Liver (tissue), 9 donors: ENCODE data around the gene SDHAF4. TPM values are rescaled to one million over a fixed set of nuclear protein-coding genes. Genes with fewer than 3 reads are reported as not detected.
"Not testable (repeated sequence)": the region's sequence is repeated elsewhere in the genome, so short reads cannot be mapped to it uniquely, and the experiment has no call there.

Source experiments
- DNase-seq: peaks from one replicate; pipeline ENCODE4 v3.0.0-alpha.2; 2017; ENCODE audit warnings: low spot score
- H3K27ac ChIP-seq, 2 donors: one replicate each; pipeline ENCODE4 v1.7.0; 2013; ENCODE audit warnings: inconsistent platforms in 2 of 2, low read length in 2 of 2, control low read depth in 1 of 2, low read depth in 1 of 2, mild to moderate bottlenecking in 1 of 2
- H3K27me3 ChIP-seq, 4 donors: one replicate each; pipeline versions ENCODE4 v1.6.1 to v1.7.0; 2013; ENCODE audit warnings: low read length in 3 of 4, inconsistent platforms in 1 of 4, mild to moderate bottlenecking in 1 of 4, moderate library complexity in 1 of 4; ENCODE audit not compliant: control insufficient read depth in 4 of 4, insufficient read depth in 4 of 4
- H3K36me3 ChIP-seq, 4 donors: one replicate each; pipeline versions ENCODE4 v1.6.1 to v1.7.0; 2013; ENCODE audit warnings: low read length in 3 of 4, mild to moderate bottlenecking in 3 of 4, low read depth in 1 of 4, moderate library complexity in 1 of 4; ENCODE audit not compliant: control insufficient read depth in 4 of 4, insufficient read depth in 3 of 4
- H3K4me1 ChIP-seq, 4 donors: one replicate each; pipeline versions ENCODE4 v1.6.1 to v1.7.0; 2013; ENCODE audit warnings: low read length in 3 of 4, mild to moderate bottlenecking in 3 of 4, moderate library complexity in 1 of 4; ENCODE audit not compliant: control insufficient read depth in 4 of 4, insufficient read depth in 4 of 4
- H3K4me3 ChIP-seq, 3 donors: one replicate each; pipeline versions ENCODE4 v1.6.1 to v1.7.0; 2013; ENCODE audit warnings: low read length in 3 of 3, control low read depth in 1 of 3, low read depth in 1 of 3, mild to moderate bottlenecking in 1 of 3
- H3K9ac ChIP-seq, 2 donors: one replicate each; pipeline ENCODE4 v1.7.0; 2013; ENCODE audit warnings: low read length in 2 of 2, mild to moderate bottlenecking in 2 of 2, moderate library complexity in 2 of 2, control low read depth in 1 of 2, low read depth in 1 of 2
- H3K9me3 ChIP-seq, 4 donors: one replicate each; pipeline versions ENCODE4 v1.6.1 to v1.7.0; 2013; ENCODE audit warnings: low read length in 3 of 4; ENCODE audit not compliant: control insufficient read depth in 4 of 4
- EGR1 ChIP-seq, 2 donors: IDR thresholded peaks; 2 replicates each; pipeline ENCODE4 v1.6.1; 2016 to 2018; ENCODE audit warnings: antibody characterized with exemption in 2 of 2, low read depth in 2 of 2
- FOXA1 ChIP-seq: IDR thresholded peaks from 2 replicates; pipeline ENCODE4 v1.6.1; 2016; ENCODE audit warnings: antibody characterized with exemption
- FOXA2 ChIP-seq: IDR thresholded peaks from 2 replicates; pipeline ENCODE4 v1.6.1; 2016; ENCODE audit warnings: antibody characterized with exemption
- GABPA ChIP-seq, 2 donors: IDR thresholded peaks in 1 of 2; conservative IDR thresholded peaks in 1 of 2; 2 replicates each; pipeline ENCODE4 v1.6.1; 2016; ENCODE audit warnings: antibody characterized with exemption in 2 of 2, mild to moderate bottlenecking in 1 of 2, moderate library complexity in 1 of 2
- HNF4A ChIP-seq, 2 donors: conservative IDR thresholded peaks; 2 replicates each; pipeline ENCODE4 v1.6.1; 2016; ENCODE audit warnings: antibody characterized with exemption in 2 of 2, mild to moderate bottlenecking in 2 of 2
- HNF4G ChIP-seq: IDR thresholded peaks from 2 replicates; pipeline ENCODE4 v1.6.1; 2016; ENCODE audit warnings: antibody characterized with exemption
- JUND ChIP-seq, 2 donors: IDR thresholded peaks; 2 replicates each; pipeline ENCODE4 v1.6.1; 2016; ENCODE audit warnings: antibody characterized with exemption in 2 of 2
- NR2F2 ChIP-seq: IDR thresholded peaks from 2 replicates; pipeline ENCODE4 v1.6.1; 2016; ENCODE audit warnings: antibody characterized with exemption
- RAD21 ChIP-seq, 2 donors: IDR thresholded peaks; 2 replicates each; pipeline ENCODE4 v1.6.1; 2016; ENCODE audit warnings: antibody characterized with exemption in 2 of 2, mild to moderate bottlenecking in 2 of 2
- RXRA ChIP-seq, 2 donors: IDR thresholded peaks; 2 replicates each; pipeline ENCODE4 v1.6.1; 2017 to 2018; ENCODE audit warnings: antibody characterized with exemption in 2 of 2, mild to moderate bottlenecking in 1 of 2
- SP1 ChIP-seq: IDR thresholded peaks from 2 replicates; pipeline ENCODE4 v1.6.1; 2018; ENCODE audit warnings: antibody characterized with exemption, mild to moderate bottlenecking
- TAF1 ChIP-seq: conservative IDR thresholded peaks from 2 replicates; pipeline ENCODE4 v1.6.1; 2016; ENCODE audit warnings: antibody characterized with exemption, mild to moderate bottlenecking
- YY1 ChIP-seq: IDR thresholded peaks from 2 replicates; pipeline ENCODE4 v1.6.1; 2016; ENCODE audit warnings: antibody characterized with exemption, mild to moderate bottlenecking
- WGBS: extraction: QIAGEN DNeasy Blood & Tissue Kit; methylation state at CpG from one replicate; pipeline ENCODE4 v1.1.7; 2013; 5-methylcytosine and 5-hydroxymethylcytosine counted together
- polyA plus RNA-seq, 2 donors: library from polyadenylated mRNA; stranded (reverse) in 1 of 2; unstranded in 1 of 2; fragments of 200-250 nt in 1 of 2; fragments of >200 nt in 1 of 2; fragmentation: Nextera tagmentation in 1 of 2; extraction: Ambion mirVana in 1 of 2; gene quantifications; one replicate each; pipeline versions ENCODE4 v1.2.1 to v1.2.3, GENCODE V29; 2013 to 2015
- total RNA-seq, 2 donors: library from RNA; depleted of rRNA; stranded (reverse); fragments of >200 nt; gene quantifications; one replicate each; pipeline ENCODE4 v1.2.3, GENCODE V29; 2014
- TF ChIP-seq, protein P1 (sequence below): IDR thresholded peaks from 2 replicates; pipeline ENCODE4 v1.6.1; 2016; ENCODE audit warnings: antibody characterized with exemption
- TF ChIP-seq, protein P2 (sequence below): IDR thresholded peaks from 2 replicates; pipeline ENCODE4 v1.6.1; 2016; ENCODE audit warnings: antibody characterized with exemption
- TF ChIP-seq, protein P3 (sequence below): IDR thresholded peaks from 2 replicates; pipeline ENCODE4 v1.6.1; 2016; ENCODE audit warnings: antibody characterized with exemption, mild to moderate bottlenecking
- TF ChIP-seq, protein P4 (sequence below): IDR thresholded peaks from 2 replicates; pipeline ENCODE4 v1.6.1; 2016; ENCODE audit warnings: antibody characterized with exemption
- TF ChIP-seq, protein P5 (sequence below): fragments of 150-350 bp; IDR thresholded peaks from 2 replicates; pipeline ENCODE4 v1.5.1; 2017; ENCODE audit warnings: improper control_type of control experiment, low read depth, low read length; ENCODE audit not compliant: missing input control
- donor health status: healthy.
- donor health status: healthy.
- donor health status: healthy.
- donor health status: healthy.
- donor health status: healthy.

The SDHAF4 gene
- total and polyA plus RNA-seq, 4 donors = 2.7 to 5.7 (median 3.3) TPM

DNA sequence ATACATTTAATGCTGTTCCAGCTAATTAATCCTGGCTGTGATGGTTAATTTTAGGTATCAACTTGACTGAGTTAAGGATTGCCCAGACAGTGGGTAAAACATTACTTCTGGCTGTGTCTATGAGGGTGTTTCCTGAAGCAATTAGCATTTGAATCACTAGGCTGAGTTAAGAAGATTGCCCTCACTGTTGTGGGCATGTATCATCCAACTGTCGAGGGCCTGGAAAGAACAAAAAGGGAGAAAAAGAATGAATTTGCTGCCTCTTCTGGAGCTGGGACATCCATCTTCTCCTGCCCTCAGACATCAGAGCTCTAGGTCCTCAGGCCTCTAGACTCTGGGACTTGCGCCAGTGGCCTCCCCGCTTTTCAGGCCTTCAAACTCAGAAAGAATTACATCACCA is 34.3 kb downstream of the SDHAF4 start:
- Histone ChIP-seq H3K27me3 (no peaks in the 10 kb centered on the region), H3K36me3 (no peaks in the 10 kb centered on the region), H3K4me3 (no peak overlapping the region), H3K4me1 (no peaks in the 10 kb centered on the region), H3K9ac (no peak overlapping the region), H3K9me3 (peaks cover 0 to 2% (median under 1%) of the 10 kb centered on the region in 4 donors), H3K27ac (no peak overlapping the region)
- 78% methylated on average over 3 of the region's 3 CpGs for WGBS
- no peak for DNase-seq
- TF ChIP-seq YY1 (no peak), TAF1 (no peak), NR2F2 (no peak), JUND (IDR thresholded peaks at IDR 0.05) (no peak), FOXA1 (no peak), HNF4A (conservative IDR thresholded peaks at IDR 0.05) (no peak), HNF4G (no peak), GABPA (IDR thresholded peaks at IDR 0.05 in 1 of 2, conservative IDR thresholded peaks at IDR 0.05 in 1 of 2) (no peak), RAD21 (IDR thresholded peaks at IDR 0.05) (no peak), RXRA (IDR thresholded peaks at IDR 0.05) (no peak)
- TF ChIP-seq, protein P1, sequence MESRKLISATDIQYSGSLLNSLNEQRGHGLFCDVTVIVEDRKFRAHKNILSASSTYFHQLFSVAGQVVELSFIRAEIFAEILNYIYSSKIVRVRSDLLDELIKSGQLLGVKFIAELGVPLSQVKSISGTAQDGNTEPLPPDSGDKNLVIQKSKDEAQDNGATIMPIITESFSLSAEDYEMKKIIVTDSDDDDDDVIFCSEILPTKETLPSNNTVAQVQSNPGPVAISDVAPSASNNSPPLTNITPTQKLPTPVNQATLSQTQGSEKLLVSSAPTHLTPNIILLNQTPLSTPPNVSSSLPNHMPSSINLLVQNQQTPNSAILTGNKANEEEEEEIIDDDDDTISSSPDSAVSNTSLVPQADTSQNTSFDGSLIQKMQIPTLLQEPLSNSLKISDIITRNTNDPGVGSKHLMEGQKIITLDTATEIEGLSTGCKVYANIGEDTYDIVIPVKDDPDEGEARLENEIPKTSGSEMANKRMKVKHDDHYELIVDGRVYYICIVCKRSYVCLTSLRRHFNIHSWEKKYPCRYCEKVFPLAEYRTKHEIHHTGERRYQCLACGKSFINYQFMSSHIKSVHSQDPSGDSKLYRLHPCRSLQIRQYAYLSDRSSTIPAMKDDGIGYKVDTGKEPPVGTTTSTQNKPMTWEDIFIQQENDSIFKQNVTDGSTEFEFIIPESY = no peak
- TF ChIP-seq, protein P2, sequence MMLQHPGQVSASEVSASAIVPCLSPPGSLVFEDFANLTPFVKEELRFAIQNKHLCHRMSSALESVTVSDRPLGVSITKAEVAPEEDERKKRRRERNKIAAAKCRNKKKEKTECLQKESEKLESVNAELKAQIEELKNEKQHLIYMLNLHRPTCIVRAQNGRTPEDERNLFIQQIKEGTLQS = no peak
- TF ChIP-seq, protein P3, sequence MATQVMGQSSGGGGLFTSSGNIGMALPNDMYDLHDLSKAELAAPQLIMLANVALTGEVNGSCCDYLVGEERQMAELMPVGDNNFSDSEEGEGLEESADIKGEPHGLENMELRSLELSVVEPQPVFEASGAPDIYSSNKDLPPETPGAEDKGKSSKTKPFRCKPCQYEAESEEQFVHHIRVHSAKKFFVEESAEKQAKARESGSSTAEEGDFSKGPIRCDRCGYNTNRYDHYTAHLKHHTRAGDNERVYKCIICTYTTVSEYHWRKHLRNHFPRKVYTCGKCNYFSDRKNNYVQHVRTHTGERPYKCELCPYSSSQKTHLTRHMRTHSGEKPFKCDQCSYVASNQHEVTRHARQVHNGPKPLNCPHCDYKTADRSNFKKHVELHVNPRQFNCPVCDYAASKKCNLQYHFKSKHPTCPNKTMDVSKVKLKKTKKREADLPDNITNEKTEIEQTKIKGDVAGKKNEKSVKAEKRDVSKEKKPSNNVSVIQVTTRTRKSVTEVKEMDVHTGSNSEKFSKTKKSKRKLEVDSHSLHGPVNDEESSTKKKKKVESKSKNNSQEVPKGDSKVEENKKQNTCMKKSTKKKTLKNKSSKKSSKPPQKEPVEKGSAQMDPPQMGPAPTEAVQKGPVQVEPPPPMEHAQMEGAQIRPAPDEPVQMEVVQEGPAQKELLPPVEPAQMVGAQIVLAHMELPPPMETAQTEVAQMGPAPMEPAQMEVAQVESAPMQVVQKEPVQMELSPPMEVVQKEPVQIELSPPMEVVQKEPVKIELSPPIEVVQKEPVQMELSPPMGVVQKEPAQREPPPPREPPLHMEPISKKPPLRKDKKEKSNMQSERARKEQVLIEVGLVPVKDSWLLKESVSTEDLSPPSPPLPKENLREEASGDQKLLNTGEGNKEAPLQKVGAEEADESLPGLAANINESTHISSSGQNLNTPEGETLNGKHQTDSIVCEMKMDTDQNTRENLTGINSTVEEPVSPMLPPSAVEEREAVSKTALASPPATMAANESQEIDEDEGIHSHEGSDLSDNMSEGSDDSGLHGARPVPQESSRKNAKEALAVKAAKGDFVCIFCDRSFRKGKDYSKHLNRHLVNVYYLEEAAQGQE = no peak
- TF ChIP-seq, protein P4, sequence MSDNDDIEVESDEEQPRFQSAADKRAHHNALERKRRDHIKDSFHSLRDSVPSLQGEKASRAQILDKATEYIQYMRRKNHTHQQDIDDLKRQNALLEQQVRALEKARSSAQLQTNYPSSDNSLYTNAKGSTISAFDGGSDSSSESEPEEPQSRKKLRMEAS = no peak

DNA sequence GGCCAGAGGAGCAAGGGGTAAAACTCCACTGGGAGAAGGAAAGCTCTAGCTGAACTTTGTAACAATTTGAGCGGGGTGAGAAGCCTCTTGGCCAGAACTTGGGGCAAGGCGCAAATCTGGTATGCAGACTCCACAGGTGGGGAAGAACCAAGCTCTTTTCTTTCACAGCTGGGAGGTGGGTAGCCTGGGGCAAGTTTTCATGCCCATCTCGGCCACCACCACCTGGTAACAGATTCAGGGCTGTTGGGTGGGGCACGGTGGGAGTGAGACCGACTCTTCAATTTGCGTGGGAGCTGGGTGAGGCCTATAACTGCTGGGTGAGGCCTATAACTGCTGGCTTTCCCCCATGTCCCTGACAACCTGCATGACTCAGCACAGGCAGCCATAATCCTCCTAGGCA is 37.5 kb downstream of the SDHAF4 start:
- H3K4me1 ChIP-seq = no peaks in the 10 kb centered on the region
- DNase-seq = no peak
- TF ChIP-seq EGR1 (IDR thresholded peaks at IDR 0.05; ENCODE audit: low read depth in 2 of 2) (no peak), TAF1 (no peak), JUND (IDR thresholded peaks at IDR 0.05) (no peak), FOXA2 (no peak), HNF4G (no peak), SP1 (no peak)
- TF ChIP-seq, protein P3 = no peak
- TF ChIP-seq, protein P2 = no peak
- TF ChIP-seq, protein P5, sequence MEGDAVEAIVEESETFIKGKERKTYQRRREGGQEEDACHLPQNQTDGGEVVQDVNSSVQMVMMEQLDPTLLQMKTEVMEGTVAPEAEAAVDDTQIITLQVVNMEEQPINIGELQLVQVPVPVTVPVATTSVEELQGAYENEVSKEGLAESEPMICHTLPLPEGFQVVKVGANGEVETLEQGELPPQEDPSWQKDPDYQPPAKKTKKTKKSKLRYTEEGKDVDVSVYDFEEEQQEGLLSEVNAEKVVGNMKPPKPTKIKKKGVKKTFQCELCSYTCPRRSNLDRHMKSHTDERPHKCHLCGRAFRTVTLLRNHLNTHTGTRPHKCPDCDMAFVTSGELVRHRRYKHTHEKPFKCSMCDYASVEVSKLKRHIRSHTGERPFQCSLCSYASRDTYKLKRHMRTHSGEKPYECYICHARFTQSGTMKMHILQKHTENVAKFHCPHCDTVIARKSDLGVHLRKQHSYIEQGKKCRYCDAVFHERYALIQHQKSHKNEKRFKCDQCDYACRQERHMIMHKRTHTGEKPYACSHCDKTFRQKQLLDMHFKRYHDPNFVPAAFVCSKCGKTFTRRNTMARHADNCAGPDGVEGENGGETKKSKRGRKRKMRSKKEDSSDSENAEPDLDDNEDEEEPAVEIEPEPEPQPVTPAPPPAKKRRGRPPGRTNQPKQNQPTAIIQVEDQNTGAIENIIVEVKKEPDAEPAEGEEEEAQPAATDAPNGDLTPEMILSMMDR = no peak
- no peak overlapping the region for H3K4me3 ChIP-seq
- no peak overlapping the region for H3K27ac ChIP-seq
- no peak overlapping the region for H3K9ac ChIP-seq
- H3K9me3 ChIP-seq = peaks cover 0 to 2% (median under 1%) of the 10 kb centered on the region in 4 donors
- 94% methylated on average over 6 of the region's 6 CpGs for WGBS
- H3K36me3 ChIP-seq = no peaks in the 10 kb centered on the region
- H3K27me3 ChIP-seq = no peaks in the 10 kb centered on the region

DNA sequence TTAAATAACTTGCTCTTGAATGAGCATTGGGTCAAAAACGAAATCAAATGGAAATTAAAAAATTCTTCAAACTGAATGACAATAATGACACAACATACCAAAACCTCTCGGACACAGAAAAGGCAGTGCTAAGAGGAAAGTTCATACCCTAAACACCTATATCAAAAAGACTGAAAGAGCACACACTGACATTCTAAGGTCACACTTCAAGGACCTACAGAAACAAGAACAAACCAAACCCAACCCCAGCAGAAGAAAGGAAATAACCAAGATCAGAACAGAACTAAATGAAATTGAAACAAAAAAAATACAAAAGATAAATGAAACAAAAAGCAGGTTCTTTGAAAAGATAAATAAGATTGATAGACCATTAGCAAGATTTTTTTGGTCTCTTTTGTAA is 40.6 kb downstream of the SDHAF4 start:
- WGBS = 60% methylated on average over 2 of the region's 2 CpGs

More for the DNA sequence above, 40.6 kb downstream of the SDHAF4 start:
- H3K9me3 ChIP-seq, H3K4me1 ChIP-seq, H3K4me3 ChIP-seq, H3K36me3 ChIP-seq, H3K9ac ChIP-seq, H3K27ac ChIP-seq, H3K27me3 ChIP-seq, DNase-seq: not testable (repeated sequence)
